GM12873 (cell line): ENCODE data around the gene CAMTA1.

ENCODE experiments used
- CTCF ChIP-seq: IDR thresholded peaks from 2 replicates; pipeline ENCODE4 v1.5.1; 2012; ENCODE audit warnings: low read depth, mild to moderate bottlenecking, moderate library complexity, low read length, control low read depth; ENCODE audit not compliant: insufficient read depth; ENCODE audit errors: missing control alignments

Gene CAMTA1

DNA sequence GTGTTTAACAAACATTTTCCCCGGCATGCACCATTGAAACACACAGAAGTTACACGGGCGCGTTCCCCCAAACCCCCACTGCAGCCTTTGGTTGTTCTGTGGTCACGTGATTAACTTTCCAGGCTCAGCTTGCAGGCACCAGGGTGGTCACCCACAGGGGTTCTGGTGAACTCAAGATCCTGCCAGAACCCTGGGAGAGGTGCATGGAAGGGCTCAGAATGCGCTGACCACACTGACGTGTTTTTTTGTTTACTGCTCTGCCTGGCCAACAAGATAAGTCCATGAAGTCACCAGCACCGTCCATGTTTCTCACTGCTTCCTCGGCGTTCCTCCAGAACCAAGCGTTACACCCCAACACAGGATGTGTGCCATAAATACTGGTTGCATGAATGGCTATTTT is 756.4 kb downstream of the CAMTA1 start:
- TF ChIP-seq CTCF = no peak

DNA sequence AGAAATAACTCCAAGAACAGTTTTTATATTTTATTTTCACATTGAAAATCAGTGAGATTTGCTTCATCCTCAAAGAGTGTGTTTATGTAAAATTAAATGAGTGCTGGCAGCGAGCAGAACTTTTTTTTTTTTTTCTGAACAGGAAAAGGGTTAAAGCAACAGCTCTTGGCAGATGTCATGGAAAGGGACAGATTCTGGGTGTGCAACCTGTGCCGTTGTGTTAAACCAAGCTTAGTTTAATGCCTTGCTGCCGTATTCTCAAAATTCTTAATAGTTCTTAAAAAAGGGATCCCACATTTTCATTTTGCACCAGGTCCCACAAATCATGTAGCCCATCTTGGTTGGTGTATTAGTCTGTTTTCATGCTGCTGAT is 758.5 kb downstream of the CAMTA1 start:
- no peak for TF ChIP-seq CTCF

GRCh38 chr1:7549277-7550161 is 764.3 kb downstream of the CAMTA1 start:
- no peak for TF ChIP-seq CTCF

GRCh38 chr1:7550261-7550865 is 765.1 kb downstream of the CAMTA1 start:
- no peak for TF ChIP-seq CTCF

GRCh38 chr1:7550981-7551380 is 765.7 kb downstream of the CAMTA1 start:
- TF ChIP-seq CTCF = no peak

DNA sequence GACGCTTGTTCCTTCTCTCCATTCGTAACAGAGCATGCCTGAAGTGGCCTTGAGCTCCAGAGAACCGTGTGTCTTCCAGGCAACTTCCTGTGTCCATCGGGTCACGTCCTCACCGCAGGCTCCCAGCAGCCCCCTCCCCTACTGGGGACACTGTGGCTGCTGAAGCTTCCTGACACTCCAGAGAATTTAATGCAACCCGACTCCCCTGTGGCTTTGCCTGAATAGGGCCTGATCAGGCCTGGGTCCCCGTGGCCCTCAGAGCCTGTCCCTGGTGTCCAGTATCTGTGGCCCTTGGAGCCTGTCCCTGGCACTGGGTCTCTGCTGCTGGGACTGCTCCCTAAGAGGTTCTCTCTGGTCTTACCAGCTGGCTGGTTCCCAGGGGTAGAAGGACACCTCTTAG is 766.2 kb downstream of the CAMTA1 start:
- TF ChIP-seq CTCF = no peak

DNA sequence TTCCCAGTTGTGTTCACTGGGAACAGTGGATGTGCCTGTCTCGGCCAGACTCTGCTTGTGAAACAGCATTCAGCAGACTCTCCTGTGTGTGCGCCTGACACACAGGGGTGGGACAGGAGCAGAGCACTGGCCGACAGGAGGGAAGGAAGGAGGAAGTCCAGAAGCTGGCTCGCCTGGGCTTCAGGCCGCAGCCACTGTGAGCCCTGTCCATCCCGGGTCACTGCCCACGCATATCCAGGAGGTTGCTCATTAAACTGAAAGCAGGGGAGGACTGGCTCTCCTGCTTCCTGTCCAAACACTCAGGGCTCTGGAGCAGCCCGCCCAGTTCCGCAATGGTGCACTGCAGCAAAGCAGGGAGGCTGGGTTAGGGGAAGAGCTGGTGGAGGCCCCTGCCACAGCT is 767.1 kb downstream of the CAMTA1 start:
- TF ChIP-seq CTCF = no peak
